ENCODE data around the gene ZCCHC24. TPM values are rescaled to one million over a fixed set of nuclear protein-coding genes. Genes with fewer than 3 reads are reported as not detected.

ZCCHC24 gene
- total RNA-seq, 6 experiments from 2014 or later = 33.2 to 40.3 (median 37.5) TPM

GRCh38 chr10:79458483-79458882 lies 13.1 kb upstream of the ZCCHC24 start:
- no peaks in the 10 kb centered on the region for H3K36me3 Mint-ChIP-seq (ENCODE audit: low read depth)

GRCh38 chr10:79457256-79457785 lies 11.9 kb upstream of the ZCCHC24 start:
- H3K36me3 Mint-ChIP-seq (ENCODE audit: low read depth) = no peaks in the 10 kb centered on the region
- peaks cover 25% of the 10 kb centered on the region for H3K4me1 Mint-ChIP-seq (ENCODE audit: low read depth)
- DNase-seq = no peak
- no peak for TF ChIP-seq CTCF (IDR thresholded peaks at IDR 0.05)
- no peak overlapping the region for H3K27ac Mint-ChIP-seq
- no peaks in the 10 kb centered on the region for H3K9me3 Mint-ChIP-seq
- H3K27me3 Mint-ChIP-seq (ENCODE audit: insufficient read depth) = peaks cover 1% of the 10 kb centered on the region; the same call in 1 of the 2 replicates
- H3K4me3 Mint-ChIP-seq = no peak overlapping the region

More at GRCh38 chr10:79458483-79458882, 13.1 kb upstream of the ZCCHC24 start:
- DNase-seq = no peak
- TF ChIP-seq CTCF (IDR thresholded peaks at IDR 0.05) = no peak
- no peaks in the 10 kb centered on the region for H3K9me3 Mint-ChIP-seq
- H3K27ac Mint-ChIP-seq = no peak overlapping the region
- no peak overlapping the region for H3K4me3 Mint-ChIP-seq
- H3K4me1 Mint-ChIP-seq (ENCODE audit: low read depth) = peaks cover 13% of the 10 kb centered on the region
- H3K27me3 Mint-ChIP-seq (ENCODE audit: insufficient read depth) = peaks cover 1% of the 10 kb centered on the region; the same call in 1 of the 2 replicates

GRCh38 chr10:79454259-79454658 lies 8.8 kb upstream of the ZCCHC24 start:
- Mint-ChIP-seq H3K36me3 (ENCODE audit: low read depth) (no peaks in the 10 kb centered on the region), H3K4me3 (no peak overlapping the region), H3K9me3 (no peaks in the 10 kb centered on the region), H3K4me1 (ENCODE audit: low read depth) (peaks cover 36% of the 10 kb centered on the region), H3K27me3 (ENCODE audit: insufficient read depth) (peaks cover 1% of the 10 kb centered on the region; the same call in 1 of the 2 replicates), H3K27ac (peak overlapping the region; percentile 71)
- peak; percentile 90 for DNase-seq
- TF ChIP-seq CTCF (IDR thresholded peaks at IDR 0.05) = no peak

GRCh38 chr10:79453392-79453791 lies 8.0 kb upstream of the ZCCHC24 start:
- Mint-ChIP-seq H3K4me3 (no peak overlapping the region), H3K4me1 (ENCODE audit: low read depth) (peaks cover 36% of the 10 kb centered on the region), H3K27me3 (ENCODE audit: insufficient read depth) (no peaks in the 10 kb centered on the region), H3K27ac (no peak overlapping the region; the same call in 1 of the 2 replicates), H3K9me3 (no peaks in the 10 kb centered on the region), H3K36me3 (ENCODE audit: low read depth) (no peaks in the 10 kb centered on the region)
- TF ChIP-seq CTCF (IDR thresholded peaks at IDR 0.05) = no peak
- DNase-seq = no peak

GRCh38 chr10:79452174-79452611 lies 6.8 kb upstream of the ZCCHC24 start:
- peaks cover 45% of the 10 kb centered on the region for H3K4me1 Mint-ChIP-seq (ENCODE audit: low read depth)
- H3K4me3 Mint-ChIP-seq = no peak overlapping the region
- H3K27me3 Mint-ChIP-seq (ENCODE audit: insufficient read depth) = no peaks in the 10 kb centered on the region
- H3K36me3 Mint-ChIP-seq (ENCODE audit: low read depth) = no peaks in the 10 kb centered on the region
- DNase-seq = no peak
- TF ChIP-seq CTCF (IDR thresholded peaks at IDR 0.05) = no peak
- H3K9me3 Mint-ChIP-seq = no peaks in the 10 kb centered on the region
- peak overlapping the region; percentile 56 for H3K27ac Mint-ChIP-seq

All from HFFc6 (cell line).